Activated naive CD8-positive, alpha-beta T cell treated with anti-CD3 and anti-CD28 coated beads, Interleukin-2, amount 50 U/mL, for 16 hours (primary cell): ENCODE measurements around the gene CTLA4.

Source experiments
- DNase-seq: peaks from one replicate; pipeline ENCODE4 v3.0.0-alpha.2; 2020; ENCODE audit warnings: low read depth, low spot score

CTLA4 gene

DNA sequence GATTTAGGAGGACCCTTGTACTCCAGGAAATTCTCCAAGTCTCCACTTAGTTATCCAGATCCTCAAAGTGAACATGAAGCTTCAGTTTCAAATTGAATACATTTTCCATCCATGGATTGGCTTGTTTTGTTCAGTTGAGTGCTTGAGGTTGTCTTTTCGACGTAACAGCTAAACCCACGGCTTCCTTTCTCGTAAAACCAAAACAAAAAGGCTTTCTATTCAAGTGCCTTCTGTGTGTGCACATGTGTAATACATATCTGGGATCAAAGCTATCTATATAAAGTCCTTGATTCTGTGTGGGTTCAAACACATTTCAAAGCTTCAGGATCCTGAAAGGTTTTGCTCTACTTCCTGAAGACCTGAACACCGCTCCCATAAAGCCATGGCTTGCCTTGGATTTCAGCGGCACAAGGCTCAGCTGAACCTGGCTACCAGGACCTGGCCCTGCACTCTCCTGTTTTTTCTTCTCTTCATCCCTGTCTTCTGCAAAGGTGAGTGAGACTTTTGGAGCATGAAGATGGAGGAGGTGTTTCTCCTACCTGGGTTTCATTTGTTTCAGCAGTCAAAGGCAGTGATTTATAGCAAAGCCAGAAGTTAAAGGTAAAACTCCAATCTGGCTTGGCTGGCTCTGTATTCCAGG, at the start of gene CTLA4:
Gene CTLA4, plus strand, starts transcription at position 211 of the 640 bp plus-strand sequence. Its CDS starts 172 bp downstream, at position 383.
- DNase-seq = no peak

DNA sequence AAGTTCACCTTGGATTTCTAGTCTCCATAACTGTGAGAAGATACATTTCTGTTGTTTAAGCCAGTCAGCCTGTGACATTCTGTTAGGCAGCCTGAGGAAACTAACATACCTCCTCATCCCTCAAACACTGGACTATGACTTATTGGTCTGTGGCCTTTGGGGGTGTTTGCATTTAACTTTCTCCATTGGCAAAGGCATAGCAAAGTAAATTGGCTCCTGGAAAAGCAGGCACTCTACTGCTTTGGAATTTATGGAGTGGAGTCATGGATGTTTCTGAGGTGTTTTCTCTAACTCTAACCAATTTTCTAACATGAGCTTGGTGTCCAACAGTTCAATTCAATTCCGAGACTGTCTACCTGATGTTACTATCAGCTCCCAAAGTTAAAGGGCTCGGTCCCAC, 48.9 kb upstream of the CTLA4 start:
- no peak for DNase-seq

GRCh38 chr2:203819434-203820133, 48.0 kb upstream of the CTLA4 start:
- no peak for DNase-seq

GRCh38 chr2:203820969-203821368, 46.6 kb upstream of the CTLA4 start:
- DNase-seq = no peak

DNA sequence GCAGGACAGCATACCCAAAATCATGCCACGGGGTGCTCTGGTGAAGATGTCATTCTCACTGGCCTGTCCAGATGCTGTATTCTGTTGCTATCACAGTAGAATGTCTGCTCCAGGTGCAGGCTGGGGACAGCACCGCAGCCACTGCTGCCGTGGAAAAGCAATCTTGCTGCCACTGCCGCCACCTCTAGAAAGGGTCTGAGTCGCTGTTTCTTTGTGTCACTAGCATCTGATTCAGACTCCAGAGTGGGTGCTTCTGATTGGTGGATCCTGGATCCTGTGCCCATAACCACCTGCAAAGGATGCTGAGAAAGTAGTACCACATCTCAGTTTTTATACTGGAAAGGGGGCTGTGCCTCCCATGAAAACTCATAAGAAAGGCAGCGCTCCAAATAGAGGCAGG, 45.3 kb upstream of the CTLA4 start:
- DNase-seq = no peak

- DNase-seq = no peak
Measured at GRCh38 chr2:203823173-203823572, 44.4 kb upstream of the CTLA4 start.

DNA sequence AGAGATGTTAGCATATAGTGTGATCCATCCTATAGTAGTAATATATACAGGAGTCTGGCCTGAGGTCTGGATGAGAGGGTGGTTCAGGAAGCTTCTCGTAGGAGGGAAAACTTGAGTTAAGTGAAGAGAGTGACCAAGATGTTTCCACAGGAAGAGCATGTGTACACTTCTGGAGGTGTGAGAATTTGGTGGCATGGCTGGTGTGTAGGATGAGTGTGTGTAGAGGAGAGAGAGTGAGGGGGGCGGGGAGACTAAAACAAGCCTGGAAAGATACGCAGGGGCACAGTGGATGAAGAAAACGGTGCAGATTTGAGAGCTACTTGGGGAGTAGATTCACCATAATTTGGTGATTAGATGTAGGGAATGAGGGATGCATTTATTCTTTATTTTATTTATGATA, 43.5 kb upstream of the CTLA4 start:
- DNase-seq = no peak

DNA sequence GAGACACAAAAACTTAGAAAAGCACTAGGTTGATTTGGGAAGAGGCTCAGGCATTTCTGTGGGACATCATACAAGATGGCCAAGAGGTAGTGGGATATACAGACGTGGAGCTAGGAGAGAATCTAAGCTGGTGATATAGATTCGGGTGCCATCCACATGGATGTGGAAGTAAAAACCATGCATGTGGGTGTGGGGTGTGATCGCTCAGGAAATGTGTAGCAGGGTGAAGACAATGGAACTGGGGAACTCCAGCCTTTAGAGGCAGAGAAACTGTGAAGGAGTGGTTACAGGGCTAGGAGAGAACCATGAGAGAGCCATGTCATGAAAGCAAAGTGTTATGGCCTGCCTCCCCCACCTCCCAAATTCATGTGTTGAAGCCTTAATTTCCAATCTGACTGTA, 43.0 kb upstream of the CTLA4 start:
- DNase-seq = no peak

DNA sequence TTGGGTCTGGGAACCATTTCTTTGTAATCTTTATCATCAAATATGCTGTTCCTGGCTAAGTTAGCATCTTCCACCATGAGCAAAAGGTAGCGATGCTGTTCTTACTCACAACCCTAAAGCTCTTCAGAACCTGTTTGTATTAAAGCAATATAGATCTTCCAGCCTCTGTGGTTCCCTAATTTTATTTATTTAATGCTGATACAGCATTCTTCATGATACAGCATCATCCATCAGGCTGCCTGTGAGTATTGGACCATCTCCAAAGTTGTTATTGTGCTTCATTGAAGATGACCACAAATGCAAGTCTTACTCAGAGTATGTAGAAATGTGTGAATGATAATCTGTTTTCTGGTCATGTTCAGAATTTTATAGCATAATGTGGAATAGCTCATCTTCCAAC, 40.9 kb upstream of the CTLA4 start:
- DNase-seq = no peak

DNA sequence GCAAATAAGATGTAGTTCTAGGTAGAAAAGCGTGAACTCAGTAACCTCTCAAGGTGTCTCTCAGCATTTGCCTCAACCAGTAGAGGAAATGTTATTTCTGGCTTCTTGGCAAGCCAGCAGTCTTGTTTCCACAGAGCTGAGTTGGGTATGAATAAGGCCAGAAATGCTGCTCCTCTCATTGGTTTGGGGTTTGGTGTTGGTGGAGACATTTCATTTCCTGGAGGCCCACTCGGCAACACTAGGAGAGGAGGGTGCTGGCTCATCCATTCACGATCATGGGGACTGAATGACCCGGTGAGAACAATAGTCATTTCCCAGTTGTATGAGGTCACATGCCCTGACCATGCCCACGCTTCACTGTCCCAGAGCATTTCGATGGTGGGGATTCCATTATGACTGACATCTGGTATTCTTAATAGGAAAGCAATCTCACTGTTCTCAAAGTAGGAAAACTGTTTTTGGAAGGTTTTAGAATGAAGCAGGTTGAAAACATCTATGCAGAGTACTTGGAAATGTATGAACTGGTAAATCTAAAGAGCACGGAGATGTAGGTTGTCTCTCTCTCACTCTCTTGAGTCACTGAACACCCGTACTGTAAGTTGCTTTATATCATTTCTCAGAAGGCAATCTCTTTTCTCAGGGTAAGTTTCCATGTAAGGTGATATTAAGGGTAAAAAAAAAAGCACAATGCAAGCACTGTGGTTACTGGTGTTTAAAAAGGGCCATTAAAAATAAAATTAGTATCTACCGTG, 37.1 kb upstream of the CTLA4 start:
- no peak for DNase-seq

GRCh38 chr2:203835420-203835819, 32.2 kb upstream of the CTLA4 start:
- no peak for DNase-seq

- no peak for DNase-seq
Measured at GRCh38 chr2:203835892-203836800, 31.4 kb upstream of the CTLA4 start.

- no peak for DNase-seq
Measured at GRCh38 chr2:203840655-203841205, 26.8 kb upstream of the CTLA4 start.

- no peak for DNase-seq
Measured at GRCh38 chr2:203841654-203842053, 25.9 kb upstream of the CTLA4 start.

DNA sequence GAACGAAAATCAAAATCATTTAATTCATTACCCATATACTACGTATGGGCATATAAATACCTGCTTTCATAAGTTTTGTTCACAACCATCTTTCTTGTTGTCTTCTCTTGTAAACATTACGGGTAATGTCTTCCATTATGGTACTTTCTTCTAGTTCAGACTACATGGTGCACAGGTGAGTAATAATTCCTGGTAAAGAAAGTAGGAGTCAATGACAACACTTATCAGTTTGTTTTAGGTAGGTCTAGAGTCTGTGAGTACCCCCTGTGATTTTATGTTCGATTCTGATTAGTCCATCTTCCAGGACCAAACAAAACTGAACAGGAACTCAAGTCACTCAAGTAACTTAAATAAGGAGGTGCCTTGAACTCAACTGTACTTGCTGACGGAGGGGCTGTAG, 25.2 kb upstream of the CTLA4 start:
- no peak for DNase-seq

DNA sequence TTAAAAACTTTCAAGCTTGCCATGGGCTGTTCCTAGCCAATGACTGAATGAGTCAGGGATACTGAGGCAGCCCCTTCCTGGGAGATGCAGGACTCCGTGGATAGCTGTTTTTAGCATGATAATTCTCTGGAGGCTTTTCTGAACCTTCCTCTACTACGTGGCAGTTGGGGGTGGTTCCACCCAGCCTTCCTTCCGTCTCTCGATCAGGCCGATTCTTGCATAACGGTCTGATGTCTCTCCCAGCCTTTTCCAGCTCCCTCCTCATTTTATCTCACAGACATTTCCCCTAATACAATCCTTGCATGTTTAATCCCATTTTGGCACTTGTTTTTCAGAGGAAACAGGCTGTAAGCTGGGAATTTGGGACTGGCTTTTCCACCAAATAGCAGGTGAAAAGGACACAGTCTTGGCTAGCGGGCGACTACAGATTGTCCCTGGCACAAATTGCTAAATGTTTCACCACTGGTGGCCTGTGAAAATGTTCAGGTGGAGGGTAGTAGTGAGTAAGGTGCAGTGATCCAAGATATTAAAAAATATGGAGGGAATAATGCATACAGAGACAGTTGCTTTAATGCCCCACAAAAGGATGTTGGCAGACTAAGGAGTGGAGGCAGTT, 21.0 kb upstream of the CTLA4 start:
- DNase-seq = no peak

DNA sequence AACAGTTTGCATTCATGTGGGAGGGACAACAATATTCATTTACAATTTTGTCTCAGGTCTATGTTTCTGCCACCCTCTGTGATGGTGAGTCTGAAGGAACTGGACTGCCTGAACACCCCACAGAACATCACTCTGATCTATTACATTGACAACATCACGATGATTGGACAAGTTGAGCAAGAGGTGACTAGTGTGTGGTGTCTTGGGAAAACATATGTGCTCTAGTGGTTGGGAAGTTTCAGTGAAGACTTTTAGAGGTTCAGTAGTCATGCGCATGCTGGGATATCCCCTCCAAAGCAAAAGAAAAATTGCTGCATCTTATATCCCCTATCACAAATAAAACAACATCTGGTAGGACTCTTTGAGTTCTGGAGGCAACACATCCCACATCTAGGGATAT, 18.6 kb upstream of the CTLA4 start:
- DNase-seq = no peak

- DNase-seq = no peak
Measured at GRCh38 chr2:203852760-203853159, 14.8 kb upstream of the CTLA4 start.

GRCh38 chr2:203853271-203853670, 14.3 kb upstream of the CTLA4 start:
- DNase-seq = no peak

DNA sequence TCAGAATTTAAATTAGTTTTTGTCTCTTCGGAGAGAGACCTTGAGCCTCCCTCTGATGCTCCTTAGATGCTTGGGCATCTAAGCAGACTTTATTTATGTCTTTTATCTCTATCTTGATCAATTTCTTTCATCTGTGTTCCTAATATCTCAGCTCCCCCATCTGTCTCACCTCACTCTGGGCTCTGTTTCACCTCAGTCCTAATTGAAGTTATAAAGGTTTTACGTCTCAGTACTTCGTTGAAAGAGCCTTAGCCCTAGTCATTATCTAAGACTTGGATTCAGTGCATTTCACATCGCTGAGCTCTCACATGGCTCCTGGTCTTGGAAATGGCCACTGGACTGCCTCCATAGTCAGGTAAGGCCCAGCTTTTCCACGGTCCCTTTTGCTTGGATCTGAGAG, 13.8 kb upstream of the CTLA4 start:
- no peak for DNase-seq

GRCh38 chr2:203855274-203855673, 12.3 kb upstream of the CTLA4 start:
- DNase-seq = no peak
